22Rv1 (cell line): ENCODE data around the gene RBMS3.

Experiments
- ZFX ChIP-seq: fragments of 450-650 bp; IDR thresholded peaks from 2 replicates; pipeline ENCODE4 v1.6.1; 2017; ENCODE audit warnings: antibody characterized with exemption, borderline replicate concordance
- TF ChIP-seq, protein P1 (sequence below): fragments of 450-650 bp; IDR thresholded peaks from 2 replicates; pipeline ENCODE4 v1.5.1; 2017; ENCODE audit warnings: mild to moderate bottlenecking

DNA sequence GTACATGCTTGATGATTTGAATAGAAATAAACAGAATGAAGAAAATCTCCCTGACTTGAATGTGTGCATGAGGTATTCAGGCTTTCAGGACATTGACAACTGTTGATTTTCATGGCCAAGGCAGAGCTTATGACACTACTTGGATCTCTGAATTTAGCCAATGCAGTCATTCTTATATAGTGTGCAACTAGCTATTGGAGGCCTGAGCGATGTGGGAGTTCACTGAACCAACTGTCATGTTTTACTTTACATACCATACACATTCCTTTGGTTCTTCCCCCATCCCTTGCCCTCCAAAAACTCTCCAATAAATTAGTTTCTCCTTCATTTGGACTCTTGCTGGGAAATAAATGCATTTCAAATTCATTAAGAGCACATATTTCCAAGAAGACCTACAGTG is 460.4 kb downstream of the RBMS3 start:
- TF ChIP-seq, protein P1, sequence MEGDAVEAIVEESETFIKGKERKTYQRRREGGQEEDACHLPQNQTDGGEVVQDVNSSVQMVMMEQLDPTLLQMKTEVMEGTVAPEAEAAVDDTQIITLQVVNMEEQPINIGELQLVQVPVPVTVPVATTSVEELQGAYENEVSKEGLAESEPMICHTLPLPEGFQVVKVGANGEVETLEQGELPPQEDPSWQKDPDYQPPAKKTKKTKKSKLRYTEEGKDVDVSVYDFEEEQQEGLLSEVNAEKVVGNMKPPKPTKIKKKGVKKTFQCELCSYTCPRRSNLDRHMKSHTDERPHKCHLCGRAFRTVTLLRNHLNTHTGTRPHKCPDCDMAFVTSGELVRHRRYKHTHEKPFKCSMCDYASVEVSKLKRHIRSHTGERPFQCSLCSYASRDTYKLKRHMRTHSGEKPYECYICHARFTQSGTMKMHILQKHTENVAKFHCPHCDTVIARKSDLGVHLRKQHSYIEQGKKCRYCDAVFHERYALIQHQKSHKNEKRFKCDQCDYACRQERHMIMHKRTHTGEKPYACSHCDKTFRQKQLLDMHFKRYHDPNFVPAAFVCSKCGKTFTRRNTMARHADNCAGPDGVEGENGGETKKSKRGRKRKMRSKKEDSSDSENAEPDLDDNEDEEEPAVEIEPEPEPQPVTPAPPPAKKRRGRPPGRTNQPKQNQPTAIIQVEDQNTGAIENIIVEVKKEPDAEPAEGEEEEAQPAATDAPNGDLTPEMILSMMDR, result no peak
- no peak for TF ChIP-seq ZFX
